Trophoblast cell (in vitro differentiated cells and primary cell): Measurements from ENCODE around the gene CLIC4.
"Not testable (repeated sequence)": the region's sequence is repeated elsewhere in the genome, so short reads cannot be mapped to it uniquely, and the experiment has no call there.

ENCODE experiments used
- DNase-seq, 2 donors: peaks; one replicate each; pipeline ENCODE4 v3.0.0-alpha.2; 2016
- H2AFZ ChIP-seq: 2 replicates; pipeline ENCODE4 v1.6.1; 2013; ENCODE audit warnings: low read length, moderate library complexity, mild to moderate bottlenecking; ENCODE audit not compliant: insufficient read depth, poor library complexity
- H2AK5ac ChIP-seq: 2 replicates; pipeline ENCODE4 v1.6.1; 2013; ENCODE audit warnings: mild to moderate bottlenecking, low read length
- H2BK120ac ChIP-seq: 2 replicates; pipeline ENCODE4 v1.6.1; 2013; ENCODE audit warnings: low read length, mild to moderate bottlenecking, moderate library complexity; ENCODE audit not compliant: insufficient read depth, poor library complexity
- H2BK12ac ChIP-seq: 2 replicates; pipeline ENCODE4 v1.6.1; 2013; ENCODE audit warnings: mild to moderate bottlenecking, low read length, moderate library complexity
- H2BK5ac ChIP-seq: 2 replicates; pipeline ENCODE4 v1.6.1; 2013; ENCODE audit warnings: low read length, low read depth, moderate library complexity, mild to moderate bottlenecking; ENCODE audit not compliant: poor library complexity
- H3K14ac ChIP-seq: 2 replicates; pipeline ENCODE4 v1.6.1; 2013; ENCODE audit warnings: mild to moderate bottlenecking, low read length
- H3K18ac ChIP-seq: 2 replicates; pipeline ENCODE4 v1.6.1; 2013; ENCODE audit warnings: mild to moderate bottlenecking, low read length
- H3K23ac ChIP-seq: 2 replicates; pipeline ENCODE4 v1.6.1; 2013; ENCODE audit warnings: low read length
- H3K27ac ChIP-seq: 2 replicates; pipeline ENCODE4 v1.5.1; 2013; ENCODE audit warnings: low read depth, mild to moderate bottlenecking, inconsistent platforms, low read length, moderate library complexity
- H3K27me3 ChIP-seq: 2 replicates; pipeline ENCODE4 v1.6.1; 2013; ENCODE audit warnings: inconsistent platforms, mild to moderate bottlenecking, low read length, moderate library complexity; ENCODE audit not compliant: insufficient read depth
- H3K36me3 ChIP-seq, 2 experiments: 1 replicate in 1 of 2; 2 replicates in 1 of 2; pipeline ENCODE4 v1.6.1; 2013; ENCODE audit warnings: low read length in 2 of 2, mild to moderate bottlenecking in 2 of 2, moderate library complexity in 1 of 2; ENCODE audit not compliant: insufficient read depth in 2 of 2, control insufficient read depth in 1 of 2
- H3K4ac ChIP-seq: 2 replicates; pipeline ENCODE4 v1.6.1; 2013; ENCODE audit warnings: low read depth, mild to moderate bottlenecking, low read length, moderate library complexity
- H3K4me1 ChIP-seq, 2 experiments: 1 replicate in 1 of 2; 2 replicates in 1 of 2; pipeline ENCODE4 v1.6.1; 2013; ENCODE audit warnings: low read length in 2 of 2, mild to moderate bottlenecking in 2 of 2, moderate library complexity in 1 of 2; ENCODE audit not compliant: insufficient read depth in 2 of 2, control insufficient read depth in 1 of 2
- H3K4me2 ChIP-seq: 2 replicates; pipeline ENCODE4 v1.6.1; 2013; ENCODE audit warnings: inconsistent platforms, mild to moderate bottlenecking, low read length, moderate library complexity
- H3K4me3 ChIP-seq: 2 replicates; pipeline ENCODE4 v1.5.1; 2013; ENCODE audit warnings: mild to moderate bottlenecking, low read depth, low read length, inconsistent platforms
- H3K79me1 ChIP-seq: one replicate; pipeline ENCODE4 v1.6.1; 2013; ENCODE audit warnings: low read length
- H3K79me2 ChIP-seq: 2 replicates; pipeline ENCODE4 v1.6.1; 2013; ENCODE audit warnings: low read length, mild to moderate bottlenecking; ENCODE audit not compliant: control insufficient read depth, insufficient read depth, poor library complexity
- H3K9ac ChIP-seq: 2 replicates; pipeline ENCODE4 v1.6.1; 2013; ENCODE audit warnings: mild to moderate bottlenecking, low read length
- H3K9me3 ChIP-seq: 2 replicates; pipeline ENCODE4 v1.6.1; 2013; ENCODE audit warnings: low read depth, mild to moderate bottlenecking, control low read depth, inconsistent platforms, low read length; ENCODE audit not compliant: insufficient read depth
- H4K12ac ChIP-seq: 2 replicates; pipeline ENCODE4 v1.6.1; 2013; ENCODE audit warnings: low read depth, mild to moderate bottlenecking, low read length, moderate library complexity
- H4K8ac ChIP-seq: 2 replicates; pipeline ENCODE4 v1.6.1; 2013; ENCODE audit warnings: low read depth, mild to moderate bottlenecking, low read length, moderate library complexity
- H4K91ac ChIP-seq: one replicate; pipeline ENCODE4 v1.6.1; 2013; ENCODE audit warnings: low read depth, mild to moderate bottlenecking, low read length, moderate library complexity
- WGBS: extraction: QIAGEN DNeasy Blood & Tissue Kit; methylation state at CpG from one replicate; pipeline ENCODE4 v1.1.7; 2013; ENCODE audit warnings: missing lambda C conversion rate; ENCODE audit not compliant: insufficient read length, insufficient coverage; ENCODE audit errors: extremely low coverage; 5-methylcytosine and 5-hydroxymethylcytosine counted together

Gene CLIC4

DNA sequence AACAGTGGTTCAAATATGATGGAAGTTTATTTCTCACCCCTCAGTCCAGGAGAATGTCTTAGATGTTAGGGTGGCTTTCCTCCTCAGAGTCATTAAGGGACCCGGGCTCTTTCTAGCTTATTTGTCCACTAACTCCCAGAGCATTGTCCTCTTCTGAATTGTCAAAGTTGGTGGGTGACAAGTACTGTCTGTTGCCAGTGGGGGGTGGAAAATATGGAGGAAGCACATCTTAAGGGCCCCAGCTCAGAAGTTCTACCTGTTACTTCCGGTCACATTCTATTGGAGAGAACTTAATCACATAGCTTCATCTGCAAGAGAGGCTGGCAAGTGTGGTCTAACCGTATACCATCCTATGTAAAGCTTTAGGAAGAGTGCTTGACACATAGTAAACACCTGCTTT is 7.1 kb downstream of the CLIC4 start:
- Histone ChIP-seq H2AFZ (no peak overlapping the region), H3K27ac (no peak overlapping the region), H2BK120ac (no peak overlapping the region), H3K79me1 (no peaks in the 10 kb centered on the region), H3K9me3 (no peaks in the 10 kb centered on the region), H2AK5ac (no peak overlapping the region), H3K27me3 (no peaks in the 10 kb centered on the region), H2BK12ac (no peak overlapping the region), H2BK5ac (no peak overlapping the region), H3K18ac (no peak overlapping the region), H3K79me2 (peaks cover 35% of the 10 kb centered on the region), H4K91ac (no peak overlapping the region), H4K12ac (no peak overlapping the region), H3K14ac (no peak overlapping the region), H4K8ac (no peak overlapping the region), H3K9ac (no peak overlapping the region), H3K4ac (peak overlapping the region; percentile 85), H3K4me3 (no peak overlapping the region), H3K4me2 (no peak overlapping the region), H3K23ac (no peak overlapping the region), H3K36me3 (peaks cover 2 to 5% of the 10 kb centered on the region in 2 experiments), H3K4me1 (peaks cover 3 to 10% of the 10 kb centered on the region in 2 experiments)
- peak in 1 of 2 donors; percentile 30 for DNase-seq
- no CpG with 5 or more reads among the region's 3 CpGs for WGBS

DNA sequence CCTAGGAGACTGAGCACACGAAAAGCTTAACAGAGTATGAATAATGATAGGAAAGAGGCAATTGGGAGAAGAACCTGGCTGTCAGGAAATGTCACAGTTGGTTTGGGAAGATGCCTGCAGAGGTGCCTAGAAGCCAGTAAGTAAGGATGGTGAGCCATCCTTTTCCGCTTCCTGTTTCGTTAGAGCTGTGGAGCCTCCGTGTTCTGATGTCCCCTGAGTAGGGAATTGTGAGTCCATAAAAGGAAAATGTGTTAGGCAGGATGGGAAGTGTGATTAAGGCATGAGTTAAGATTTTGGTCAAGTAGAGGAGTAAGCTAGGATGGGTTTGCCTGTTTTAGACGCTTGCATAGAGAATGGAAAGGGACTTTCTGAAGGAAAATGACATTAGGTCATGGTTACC is 9.0 kb downstream of the CLIC4 start:
- no peak overlapping the region for H2BK5ac ChIP-seq
- H3K79me1 ChIP-seq: no peaks in the 10 kb centered on the region
- peak overlapping the region; percentile 50 for H3K4ac ChIP-seq
- no peak overlapping the region for H4K8ac ChIP-seq
- H3K18ac ChIP-seq: no peak overlapping the region
- no peak overlapping the region for H2BK120ac ChIP-seq
- no peak for DNase-seq
- peaks cover 26% of the 10 kb centered on the region for H3K79me2 ChIP-seq
- no CpG with 5 or more reads among the region's 5 CpGs for WGBS
- peaks cover 0 to 5% of the 10 kb centered on the region in 2 experiments for H3K4me1 ChIP-seq
- no peak overlapping the region for H3K14ac ChIP-seq
- H3K36me3 ChIP-seq: peaks cover 2 to 5% of the 10 kb centered on the region in 2 experiments
- H2AFZ ChIP-seq: no peak overlapping the region
- H3K27ac ChIP-seq: no peak overlapping the region
- H3K4me3 ChIP-seq: no peak overlapping the region
- H3K9me3 ChIP-seq: no peaks in the 10 kb centered on the region
- no peak overlapping the region for H4K91ac ChIP-seq
- H2BK12ac ChIP-seq: no peak overlapping the region
- no peak overlapping the region for H3K9ac ChIP-seq
- no peak overlapping the region for H4K12ac ChIP-seq
- no peak overlapping the region for H2AK5ac ChIP-seq
- no peaks in the 10 kb centered on the region for H3K27me3 ChIP-seq
- no peak overlapping the region for H3K4me2 ChIP-seq
- H3K23ac ChIP-seq: no peak overlapping the region

DNA sequence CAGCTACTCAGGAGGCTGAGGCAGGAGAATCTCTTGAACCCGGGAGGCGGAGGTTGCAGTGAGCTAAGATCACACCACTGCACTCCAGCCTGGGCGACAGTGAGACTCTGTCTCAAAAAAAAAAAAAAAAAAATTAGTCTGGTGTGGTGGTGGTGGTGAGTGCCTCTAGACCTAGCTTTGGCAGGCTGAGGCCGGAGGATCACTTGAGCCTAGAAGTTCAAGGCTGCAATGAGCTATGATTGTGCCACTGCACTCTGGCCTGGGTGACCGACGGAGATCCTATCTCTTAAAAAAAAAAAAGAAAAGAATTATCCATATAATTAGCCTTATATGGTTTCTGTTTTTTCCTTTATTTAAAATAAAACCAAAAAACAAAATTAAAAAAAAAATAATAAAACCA is 10.1 kb downstream of the CLIC4 start:
- H2BK120ac ChIP-seq, H3K79me1 ChIP-seq, H2BK12ac ChIP-seq, H3K4me3 ChIP-seq, H3K18ac ChIP-seq, H2AK5ac ChIP-seq, H3K14ac ChIP-seq, H4K12ac ChIP-seq, H3K27me3 ChIP-seq, H3K27ac ChIP-seq, H3K9me3 ChIP-seq, H3K9ac ChIP-seq, H3K36me3 ChIP-seq, H3K4me1 ChIP-seq, H2BK5ac ChIP-seq, DNase-seq, H3K4me2 ChIP-seq, H3K23ac ChIP-seq, H2AFZ ChIP-seq, H4K8ac ChIP-seq, H4K91ac ChIP-seq: not testable (repeated sequence)
- Histone ChIP-seq H3K79me2 (peaks cover 20% of the 10 kb centered on the region), H3K4ac (peak overlapping the region; percentile 98)
- WGBS: no CpG with 5 or more reads among the region's 6 CpGs

DNA sequence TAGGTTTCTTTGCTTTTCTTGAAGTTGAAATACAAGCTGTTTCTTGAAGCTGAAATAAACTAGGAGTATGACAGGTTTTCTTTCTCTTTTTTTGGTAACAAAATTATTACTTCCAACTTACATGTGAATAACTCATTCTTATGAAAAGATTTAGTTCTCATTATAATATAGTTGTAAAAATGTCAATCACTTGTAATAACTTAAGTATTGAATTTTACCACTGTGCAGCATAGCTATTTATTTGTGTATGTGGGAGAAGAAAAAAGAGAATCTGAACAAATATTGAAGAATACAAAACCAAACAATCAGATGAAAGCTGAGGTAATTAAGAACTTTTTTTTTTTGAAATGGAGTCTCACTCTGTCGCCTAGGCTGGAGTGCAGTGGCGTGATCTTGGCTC is 11.1 kb downstream of the CLIC4 start:
- Histone ChIP-seq H3K27me3 (no peaks in the 10 kb centered on the region), H2BK5ac (no peak overlapping the region), H2AK5ac (no peak overlapping the region), H3K18ac (no peak overlapping the region), H3K79me1 (no peaks in the 10 kb centered on the region), H2AFZ (no peak overlapping the region), H2BK12ac (no peak overlapping the region), H2BK120ac (no peak overlapping the region), H3K4me1 (peaks cover 0 to 3% of the 10 kb centered on the region in 2 experiments), H3K27ac (no peak overlapping the region), H3K4ac (no peak overlapping the region), H3K14ac (no peak overlapping the region), H3K36me3 (peaks cover 0 to 7% of the 10 kb centered on the region in 2 experiments), H4K12ac (no peak overlapping the region), H3K9ac (no peak overlapping the region), H4K8ac (no peak overlapping the region), H3K4me3 (no peak overlapping the region), H3K79me2 (peaks cover 16% of the 10 kb centered on the region), H3K4me2 (no peak overlapping the region), H4K91ac (no peak overlapping the region), H3K23ac (no peak overlapping the region), H3K9me3 (no peaks in the 10 kb centered on the region)
- no peak for DNase-seq
- WGBS: no CpG with 5 or more reads among the region's 2 CpGs
